GOT3 (cell line): Measurements from ENCODE around the gene MOB3B.
"Not testable (repeated sequence)": the region's sequence is repeated elsewhere in the genome, so short reads cannot be mapped to it uniquely, and the experiment has no call there.

Experiments
- DNase-seq: peaks from one replicate; lab custom pipeline; 2025; ENCODE audit warnings: mixed read lengths; lab: John Stamatoyannopoulos, UW

Gene MOB3B

DNA sequence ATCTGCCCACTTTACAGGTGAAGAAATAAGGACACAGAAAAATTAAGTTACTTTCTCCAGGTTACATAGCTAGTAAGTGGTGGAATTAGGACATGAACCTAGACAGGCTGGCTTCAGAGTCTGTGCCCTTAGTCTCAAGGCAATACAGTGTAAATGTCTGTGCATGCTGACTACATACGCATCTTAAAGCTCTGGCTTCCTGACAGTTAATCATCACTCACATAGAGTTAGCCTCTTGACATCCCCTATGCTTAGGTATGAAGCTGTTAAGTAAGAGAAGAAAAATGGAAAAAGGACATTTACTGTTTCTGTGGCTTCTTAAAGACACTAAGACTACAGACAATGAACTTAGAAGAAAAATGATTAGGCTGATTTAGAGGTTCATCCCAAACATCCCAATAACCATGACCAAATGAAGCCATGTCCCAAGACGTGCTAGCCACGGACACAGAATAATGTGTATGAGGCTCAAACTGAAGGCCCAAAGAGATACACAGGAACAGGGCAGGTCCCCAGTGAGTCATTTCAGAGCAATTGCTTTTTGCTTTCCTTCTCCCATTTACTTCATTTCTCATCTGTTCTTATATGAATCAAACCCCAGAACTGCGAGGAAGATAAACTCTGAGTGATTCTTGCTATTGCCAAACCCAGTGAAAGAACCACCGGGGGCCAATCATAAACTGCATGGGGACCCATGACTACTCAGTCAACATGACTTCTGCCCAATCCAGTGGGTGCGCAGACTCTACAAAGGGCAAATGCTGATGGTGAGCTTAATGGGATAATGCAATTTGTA lies 105.5 kb downstream of the MOB3B start:
- no peak for DNase-seq

DNA sequence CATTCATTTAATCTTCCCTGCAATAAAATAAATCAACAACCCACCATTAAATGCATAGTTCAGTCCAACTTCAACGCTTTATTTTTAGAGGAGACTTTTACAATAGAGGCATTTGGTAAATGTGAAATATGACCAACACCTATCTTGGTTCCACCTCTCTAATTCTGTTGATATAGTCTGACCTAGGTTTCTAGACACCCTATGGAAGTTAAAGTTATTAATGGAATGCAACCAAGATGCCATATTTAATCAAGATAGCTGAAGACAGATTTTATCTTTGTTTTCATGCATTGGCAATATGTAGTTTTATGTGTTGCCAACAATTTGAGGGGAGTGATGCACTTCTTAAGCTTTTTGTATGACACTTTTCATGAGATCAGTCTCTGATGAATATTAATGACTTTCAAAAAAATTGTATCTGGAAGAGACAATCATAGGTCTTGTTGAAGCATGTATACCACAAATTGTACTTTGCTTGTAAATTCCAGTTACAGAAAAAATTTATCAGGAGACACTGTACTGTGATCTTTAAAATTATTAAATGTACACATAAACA lies 107.3 kb downstream of the MOB3B start:
- DNase-seq, result no peak

DNA sequence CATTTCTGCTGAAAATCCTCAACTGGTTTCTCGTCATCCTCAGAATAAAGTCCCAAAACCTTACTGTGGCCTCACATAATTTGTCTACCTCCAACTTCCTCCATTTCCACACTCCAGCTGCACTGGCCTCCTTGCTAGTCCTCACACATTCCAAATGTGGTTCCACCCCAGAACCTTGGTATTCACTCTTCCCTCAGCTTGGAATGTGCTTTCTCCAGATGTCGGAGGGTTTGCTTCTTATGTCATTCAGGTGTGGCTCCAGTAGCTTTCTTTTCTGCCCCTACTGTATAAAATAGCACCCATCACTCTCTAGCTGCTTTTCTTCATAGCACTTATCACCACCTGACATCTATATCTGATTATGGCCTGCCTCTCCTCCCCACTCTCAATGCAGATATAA lies 108.0 kb downstream of the MOB3B start:
- no peak for DNase-seq

DNA sequence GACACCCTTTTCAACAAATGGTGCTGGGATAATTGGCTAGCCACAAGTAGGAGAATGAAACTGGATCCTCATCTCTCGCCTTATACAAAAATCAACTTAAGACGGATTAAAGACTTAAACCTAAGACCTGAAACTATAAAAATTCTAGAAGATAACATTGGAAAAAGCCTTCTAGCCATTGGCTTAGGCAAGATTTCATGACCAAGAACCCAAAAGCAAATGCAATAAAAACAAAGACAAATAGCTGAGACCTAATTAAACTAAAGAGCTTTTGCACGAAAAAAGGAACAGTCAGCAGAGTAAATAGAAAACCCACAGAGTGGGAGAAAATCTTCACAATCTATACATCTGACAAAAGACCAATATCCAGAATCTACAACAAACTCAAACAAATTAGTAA lies 110.1 kb downstream of the MOB3B start:
- DNase-seq, result not testable (repeated sequence)

DNA sequence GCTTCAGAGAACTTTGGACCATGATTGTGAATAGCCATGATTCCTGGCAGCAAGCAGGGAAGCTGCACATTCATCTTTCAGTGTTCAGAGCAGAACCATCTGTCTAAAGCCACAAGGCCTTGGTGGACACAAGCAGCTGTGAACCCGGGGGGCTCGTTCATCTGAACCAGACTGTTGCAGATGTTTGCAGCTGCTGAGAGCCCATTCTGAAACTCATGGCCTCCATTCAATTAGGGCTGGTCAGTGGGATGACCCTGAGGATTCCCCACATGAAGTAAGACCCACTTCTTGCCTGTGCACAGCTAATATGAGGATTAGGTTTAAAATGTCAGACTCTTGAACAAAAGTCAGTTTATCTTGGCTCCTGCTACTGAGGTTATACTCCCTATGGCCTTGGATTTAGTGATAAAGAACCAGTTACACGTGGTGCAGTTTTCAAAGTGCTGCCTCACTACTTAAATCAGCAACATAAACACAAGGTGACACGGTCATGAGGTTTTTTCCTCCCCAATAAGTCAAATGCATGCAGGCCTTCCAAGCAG lies 115.3 kb downstream of the MOB3B start:
- DNase-seq, result no peak

DNA sequence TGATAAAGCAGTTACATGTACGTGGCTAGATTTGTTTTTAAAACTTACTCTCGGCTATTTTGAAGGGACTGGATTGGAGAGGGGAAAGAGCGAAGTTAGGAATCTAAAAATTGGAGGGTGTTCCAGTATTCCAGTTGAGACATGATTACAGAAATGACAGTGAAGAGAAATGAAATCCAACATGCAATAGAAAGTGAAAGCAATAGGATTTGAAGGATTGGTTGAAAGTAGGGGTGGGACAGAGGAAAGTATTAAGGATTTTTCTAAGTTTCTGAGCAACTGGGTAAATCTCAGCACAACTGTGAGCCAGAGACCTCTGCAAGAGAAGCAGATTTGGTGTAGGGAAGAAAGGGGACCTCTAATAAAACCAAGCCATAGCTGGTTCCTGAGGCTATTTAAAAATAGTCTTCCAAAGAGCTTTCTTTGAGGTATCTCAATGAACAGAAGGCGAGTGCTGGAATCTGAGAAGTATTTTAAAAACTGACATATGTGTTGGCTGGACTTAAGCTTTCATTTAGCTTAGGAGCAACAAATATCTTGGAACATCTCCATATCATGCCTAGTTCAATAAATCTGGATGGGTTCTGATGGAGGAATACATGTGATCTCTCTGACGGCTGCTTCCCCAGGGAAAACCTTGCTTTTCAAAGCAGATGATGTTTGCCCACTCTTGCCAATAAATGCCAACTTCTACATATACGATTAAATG lies 115.9 kb downstream of the MOB3B start:
- no peak for DNase-seq

DNA sequence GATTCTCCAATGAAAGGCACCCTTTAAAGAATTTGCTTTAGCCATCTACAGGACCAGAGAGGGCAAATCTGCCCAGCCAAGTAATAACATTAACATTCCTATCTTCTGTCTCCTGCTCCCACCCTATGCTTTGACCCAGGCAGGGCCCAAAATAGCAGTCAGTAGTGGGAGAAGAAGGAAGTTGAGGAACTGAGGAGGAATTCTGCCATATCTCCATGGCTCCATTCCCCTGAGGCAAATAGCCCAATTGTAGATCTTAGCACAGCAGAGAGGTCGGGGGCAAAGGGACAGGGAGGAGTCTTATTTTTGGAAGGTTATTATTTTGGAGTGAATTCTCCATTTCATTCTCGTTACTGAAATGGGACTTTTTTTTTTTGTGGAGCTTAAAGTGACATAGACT lies 116.7 kb downstream of the MOB3B start:
- DNase-seq, result no peak

DNA sequence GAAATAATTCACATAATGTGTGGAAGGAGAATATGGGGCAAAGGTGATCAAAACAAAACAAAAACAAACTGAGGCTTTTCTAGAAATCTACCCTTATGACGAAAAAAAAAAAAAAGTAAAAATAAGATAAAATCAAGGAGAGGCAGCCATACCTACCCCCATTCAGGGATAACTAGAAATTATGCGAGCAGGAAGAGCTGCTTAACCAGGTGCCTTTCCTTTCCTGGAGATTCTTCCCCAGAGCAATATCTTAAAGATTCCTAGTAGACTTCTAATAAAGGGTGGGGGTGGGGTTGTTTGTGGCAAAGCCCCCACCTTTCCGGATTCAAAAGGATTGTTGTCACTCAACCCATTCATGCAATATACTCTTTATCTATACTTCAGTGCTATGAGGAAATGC lies 117.5 kb downstream of the MOB3B start:
- DNase-seq, result no peak

DNA sequence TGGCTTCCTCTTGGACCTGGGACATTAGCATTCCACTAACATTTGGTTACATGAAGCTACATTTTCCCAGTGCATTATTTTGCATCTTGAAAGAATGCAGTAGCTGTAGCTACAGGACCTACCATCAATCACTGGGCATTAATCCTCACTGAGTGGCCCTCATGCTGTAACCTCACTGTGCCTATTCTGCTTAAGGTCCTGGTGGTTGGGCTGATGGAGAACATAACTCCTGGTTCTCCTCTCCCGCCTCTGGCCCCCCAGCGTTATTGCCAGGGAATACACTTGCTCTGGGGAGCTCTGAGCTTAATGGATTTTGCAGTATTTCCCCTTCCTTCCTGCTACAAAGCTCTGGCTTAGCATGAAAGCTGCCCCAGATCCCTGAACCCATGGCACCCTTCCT lies 121.1 kb downstream of the MOB3B start:
- DNase-seq, result no peak

DNA sequence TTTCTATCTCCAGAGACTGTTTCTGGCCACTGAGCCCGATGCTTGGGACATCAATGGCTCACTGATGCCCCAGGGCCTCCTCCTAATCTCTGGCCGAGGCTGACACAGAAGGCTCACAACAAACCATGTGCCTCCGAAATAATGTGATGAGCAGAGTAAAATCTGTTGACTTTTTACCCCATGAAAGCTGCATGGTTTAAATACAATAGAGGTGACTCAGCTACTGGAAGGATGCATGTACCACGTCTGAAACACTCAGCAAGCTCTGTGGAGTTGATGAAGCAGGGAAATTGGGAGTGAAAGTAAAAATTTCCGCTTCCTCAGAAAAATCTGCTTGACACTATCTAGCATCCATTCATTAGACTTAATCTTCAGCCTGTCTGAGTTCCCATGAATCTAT lies 121.6 kb downstream of the MOB3B start:
- no peak for DNase-seq

DNA sequence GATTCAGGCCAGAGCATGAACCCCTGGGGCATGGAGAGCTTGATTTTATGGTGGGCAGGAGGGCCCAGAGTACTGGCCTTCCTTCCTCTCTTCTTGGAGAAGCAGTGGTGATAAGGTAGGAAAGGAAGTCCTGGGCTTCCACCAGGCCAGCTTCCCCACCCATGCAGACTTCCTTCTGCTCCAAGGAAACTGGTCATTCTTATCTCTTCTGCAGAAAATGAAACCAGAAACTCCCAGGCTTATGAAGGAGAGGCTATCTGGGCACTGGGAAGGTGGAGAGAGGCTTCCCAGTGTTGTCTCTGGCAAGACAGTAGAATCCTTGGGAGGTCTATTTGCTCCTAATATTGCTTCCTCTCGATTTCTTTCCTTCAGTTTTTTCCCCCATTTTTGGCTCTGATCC lies 122.1 kb downstream of the MOB3B start:
- no peak for DNase-seq

DNA sequence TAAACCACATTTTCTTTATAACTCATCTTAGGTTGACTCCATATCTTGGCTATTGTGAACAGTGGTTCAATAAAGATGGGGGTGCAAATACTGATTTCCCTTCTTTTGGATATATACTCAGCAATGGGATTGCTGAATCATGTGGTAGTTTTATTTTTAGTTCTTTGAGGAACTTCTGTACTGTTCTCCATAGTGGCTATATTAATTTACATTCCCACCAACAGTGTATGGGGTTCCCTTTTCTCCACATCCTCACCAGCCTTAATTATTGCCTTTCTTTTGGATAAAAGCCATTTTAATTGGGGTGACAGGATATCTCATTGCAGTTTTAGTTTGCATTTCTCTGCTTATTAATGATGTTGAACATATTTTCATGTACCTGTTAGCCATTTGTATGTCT lies 125.0 kb downstream of the MOB3B start:
- no peak for DNase-seq

DNA sequence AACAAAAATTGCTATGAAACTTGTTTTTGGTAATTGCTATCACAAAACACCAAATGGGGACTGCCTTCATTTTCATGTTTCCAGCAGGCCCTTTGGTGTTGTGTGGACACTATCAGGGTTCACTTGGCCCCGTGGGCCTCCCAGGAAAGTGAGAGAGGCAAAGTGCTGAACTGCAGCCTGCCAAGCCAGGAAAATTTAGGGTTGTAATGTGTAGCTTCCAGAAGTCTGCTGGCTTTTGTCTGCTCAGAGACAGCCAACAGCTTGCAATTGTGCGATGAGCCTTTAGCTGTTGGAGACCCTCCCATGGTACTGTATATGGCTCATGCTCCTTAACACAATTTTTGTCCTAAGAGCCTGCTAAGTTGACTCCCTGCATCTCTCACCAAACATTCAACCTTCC lies 127.0 kb downstream of the MOB3B start:
- DNase-seq, result no peak

DNA sequence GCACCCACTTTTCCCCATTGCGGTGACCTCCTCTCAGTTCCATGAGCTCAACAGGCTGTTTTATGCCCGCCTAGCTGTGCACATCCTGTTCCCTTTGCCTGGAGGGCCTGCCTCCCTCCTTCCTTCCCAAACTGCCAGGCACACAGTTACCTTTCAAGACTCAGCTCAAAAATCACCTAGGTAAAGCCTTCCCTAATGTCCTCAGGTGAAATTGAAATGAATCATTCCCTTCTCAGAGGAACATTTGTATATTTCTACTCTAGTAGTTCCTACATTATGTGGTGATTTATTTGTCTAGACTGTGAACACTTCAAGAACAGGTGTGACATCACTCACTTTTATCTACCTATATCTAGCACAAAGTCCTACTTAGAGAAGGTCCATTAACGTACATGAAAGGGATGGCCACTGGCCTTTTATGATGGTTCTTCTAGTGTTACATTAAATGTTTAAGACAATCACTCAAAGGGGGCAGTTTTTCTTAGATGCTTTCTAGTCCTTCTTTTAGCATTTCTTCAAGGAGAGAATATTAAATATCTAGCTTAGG lies 129.2 kb downstream of the MOB3B start:
- no peak for DNase-seq

DNA sequence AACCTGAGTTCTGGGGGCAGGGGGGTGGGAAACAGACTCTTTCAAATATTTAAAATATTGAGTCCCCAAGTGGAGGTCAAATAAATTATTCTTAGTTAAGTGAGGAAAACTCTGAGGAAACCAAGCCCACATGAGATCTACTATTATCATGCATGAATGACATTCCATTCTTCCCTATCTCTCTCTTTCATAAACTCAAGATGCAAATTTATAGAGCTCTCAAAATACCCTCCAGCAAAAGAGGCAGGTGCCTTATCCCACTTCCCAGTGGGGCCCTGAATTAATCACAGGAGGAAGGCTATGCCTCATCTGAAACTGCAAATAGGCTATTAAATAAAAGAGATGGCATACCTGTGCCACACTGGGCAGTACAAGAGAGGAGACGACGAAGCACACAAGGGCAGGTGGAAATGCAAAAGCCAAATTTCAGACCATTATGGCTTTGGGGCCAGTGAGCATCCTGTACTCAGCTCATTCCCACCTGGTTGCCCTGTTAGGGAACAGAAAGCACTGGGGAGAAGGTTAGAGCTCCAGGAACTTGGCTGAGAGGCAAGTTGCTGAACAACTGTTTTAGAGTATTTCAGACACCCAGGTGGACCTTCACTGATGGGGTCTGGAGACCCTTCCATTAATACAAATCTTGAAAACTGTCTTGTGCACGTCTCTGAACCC lies 130.5 kb downstream of the MOB3B start:
- no peak for DNase-seq

DNA sequence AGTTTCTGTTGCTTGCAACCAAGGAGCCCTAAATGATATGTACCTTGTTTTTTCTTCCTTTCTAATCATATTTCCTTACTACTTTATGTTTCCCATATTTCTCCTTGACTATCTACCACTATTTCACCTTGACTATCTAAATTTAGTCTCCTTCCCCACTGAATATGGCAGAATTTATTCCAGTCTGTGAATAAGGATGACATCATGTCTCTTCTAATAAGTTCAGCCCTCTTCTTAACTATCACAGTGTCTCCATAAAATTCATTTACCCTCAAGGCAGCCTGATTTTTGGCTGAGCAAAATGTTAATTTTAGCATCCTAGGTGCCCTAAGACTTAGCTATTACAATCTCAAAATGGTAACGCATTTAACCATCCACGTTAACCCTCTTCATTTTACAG lies 133.1 kb downstream of the MOB3B start:
- no peak for DNase-seq

DNA sequence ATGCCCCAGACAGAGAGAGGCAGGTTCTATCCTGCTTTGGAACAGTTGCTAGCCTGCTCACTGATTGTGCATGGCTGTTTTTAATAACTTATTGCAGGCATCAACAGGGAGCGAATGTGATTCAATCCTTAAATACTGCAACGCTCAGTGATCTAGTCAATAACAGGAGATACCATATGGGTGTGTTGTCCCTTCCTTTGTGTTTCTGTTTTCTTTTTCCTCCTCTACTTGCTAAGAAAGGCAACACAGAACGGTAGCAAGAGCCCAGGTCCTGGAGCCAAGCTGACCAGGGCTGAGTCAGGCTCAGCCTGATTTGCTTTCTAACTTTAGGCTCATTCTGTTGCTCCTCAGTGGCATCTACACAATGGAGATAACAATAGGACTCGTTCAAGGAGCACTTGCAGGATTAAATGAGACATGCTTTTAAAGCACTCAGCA lies 134.1 kb downstream of the MOB3B start:
- DNase-seq, result no peak

DNA sequence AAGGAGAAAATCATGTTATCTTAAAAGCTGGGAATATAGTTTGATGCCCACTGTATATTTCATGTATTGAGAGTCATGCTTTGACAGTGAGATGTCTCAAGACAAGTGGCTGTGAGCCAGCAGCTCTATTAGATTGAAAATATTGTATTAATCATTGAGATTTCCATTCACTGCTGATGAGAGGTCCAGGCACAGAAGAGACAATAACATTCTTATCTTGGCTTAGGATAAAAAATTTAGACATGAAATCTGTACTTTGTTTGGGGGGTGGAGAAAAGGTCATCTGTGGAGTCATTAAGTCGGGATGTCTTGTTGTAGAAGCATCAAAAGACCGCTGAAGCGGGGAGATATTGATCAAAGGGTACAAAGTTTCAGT lies 134.8 kb downstream of the MOB3B start:
- no peak for DNase-seq

DNA sequence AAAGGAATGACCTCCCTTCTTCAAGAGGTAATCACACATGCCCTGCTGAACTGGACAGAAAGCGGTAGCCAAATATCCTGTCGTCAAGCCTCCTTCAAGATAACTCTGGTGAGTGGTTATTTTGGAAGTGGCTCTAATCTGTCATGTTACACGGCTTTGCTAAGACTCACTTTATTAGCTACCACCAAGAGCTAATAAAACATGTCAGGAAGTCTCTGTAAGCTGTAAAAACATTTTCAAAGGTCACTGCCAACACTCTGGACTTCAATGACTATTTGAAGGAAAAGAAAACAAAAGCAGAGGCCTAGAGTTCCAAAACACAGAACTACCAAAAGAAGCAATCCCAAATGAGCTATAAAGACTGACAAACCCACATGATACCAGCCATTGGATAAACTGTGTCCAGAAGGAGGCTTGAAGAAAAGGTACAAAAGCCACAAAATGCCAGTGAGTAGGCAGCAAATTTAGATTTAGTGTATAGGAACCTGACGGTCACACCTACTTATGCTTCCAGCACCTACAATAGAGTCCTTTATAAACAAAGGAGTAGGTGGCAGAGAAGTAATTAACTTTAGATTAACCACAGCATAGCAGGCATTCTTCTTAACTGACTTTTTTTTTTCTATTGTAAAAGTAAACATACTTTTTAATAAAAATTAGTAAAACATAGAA lies 135.3 kb downstream of the MOB3B start:
- DNase-seq, result no peak

DNA sequence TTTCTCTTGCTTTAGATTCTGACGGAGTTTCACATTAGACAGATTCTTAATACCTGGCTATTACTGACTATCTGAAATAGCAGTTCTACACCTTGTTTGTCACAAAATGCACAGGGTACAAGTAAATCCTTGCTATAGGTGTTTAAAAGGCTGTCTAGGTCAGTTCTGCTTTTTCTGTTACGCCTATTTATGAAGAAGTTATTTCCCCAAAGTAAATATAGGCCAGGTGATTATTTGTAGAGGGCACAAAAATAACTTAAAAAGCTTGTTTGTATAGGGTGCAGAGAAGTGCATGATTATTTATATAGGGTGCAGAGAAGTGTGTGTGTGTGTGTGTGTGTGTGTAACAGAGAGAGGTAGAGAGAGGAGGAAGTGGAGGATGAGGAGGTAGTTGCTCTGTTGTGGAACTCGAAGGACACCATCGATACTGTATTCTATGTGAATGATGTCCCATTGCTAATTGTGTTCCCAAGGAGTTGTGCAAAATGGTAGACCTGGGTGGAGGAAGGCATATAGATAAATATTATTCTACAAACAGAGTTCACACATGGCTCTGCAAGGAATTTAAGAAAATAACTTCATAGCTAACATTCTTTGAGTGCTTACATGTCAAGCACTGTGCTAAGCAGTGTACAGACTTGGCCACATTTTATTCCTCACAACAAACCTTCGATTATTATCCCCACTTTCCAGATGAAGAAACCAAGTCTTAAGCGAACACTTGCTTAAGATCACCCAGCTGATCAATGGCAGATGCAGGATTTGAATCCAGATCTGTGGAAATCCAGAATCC lies 136.4 kb downstream of the MOB3B start:
- no peak for DNase-seq

DNA sequence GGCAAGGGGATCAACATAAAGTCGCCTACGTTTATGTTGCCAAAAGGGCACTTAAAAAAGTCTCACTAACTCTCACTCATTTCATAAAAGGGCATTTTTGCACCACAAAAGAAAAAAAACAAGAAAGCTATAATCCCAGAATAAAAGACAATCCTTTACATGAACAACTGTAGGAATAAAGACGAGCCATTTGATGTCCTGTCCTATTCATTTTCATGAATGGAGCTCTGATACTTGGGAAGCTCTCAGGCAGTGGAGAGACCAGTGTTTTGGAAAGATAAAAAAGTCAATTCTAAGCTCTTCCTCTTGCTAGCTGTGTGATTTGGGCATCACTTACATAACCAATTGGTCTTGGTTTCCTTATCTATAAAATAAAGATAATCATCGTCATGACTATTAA lies 137.2 kb downstream of the MOB3B start:
- DNase-seq, result no peak
